Small intestine (tissue), 7 donors: ENCODE data around the gene SYPL2. TPM values are rescaled to one million over a fixed set of nuclear protein-coding genes. Genes with fewer than 3 reads are reported as not detected.

ENCODE experiments used
- DNase-seq, 2 donors: peaks; one replicate each; pipeline versions ENCODE4 v3.0.0 to v3.0.0-alpha.2; 2013
- FAIRE-seq: peaks from 2 replicates; lab custom pipeline; 2012; peaks lifted over from hg19 to GRCh38; lab: Jason Lieb, UNC
- H3K27ac ChIP-seq, 3 donors: one replicate each; pipeline ENCODE4 v1.5.1; 2013; ENCODE audit warnings: low read length in 2 of 3, mild to moderate bottlenecking in 2 of 3, control low read depth in 1 of 3, inconsistent platforms in 1 of 3, low read depth in 1 of 3, moderate library complexity in 1 of 3
- H3K27me3 ChIP-seq, 3 donors: one replicate each; pipeline ENCODE4 v1.6.1; 2013; ENCODE audit warnings: low read length in 3 of 3, inconsistent platforms in 1 of 3; ENCODE audit not compliant: control insufficient read depth in 3 of 3, insufficient read depth in 3 of 3
- H3K36me3 ChIP-seq, 3 donors: one replicate each; pipeline ENCODE4 v1.6.1; 2013; ENCODE audit warnings: low read length in 3 of 3, inconsistent platforms in 1 of 3, low read depth in 1 of 3, mild to moderate bottlenecking in 1 of 3, moderate library complexity in 1 of 3; ENCODE audit not compliant: control insufficient read depth in 3 of 3, insufficient read depth in 2 of 3
- H3K4me1 ChIP-seq, 3 donors: one replicate each; pipeline ENCODE4 v1.6.1; 2013; ENCODE audit warnings: low read length in 2 of 3, inconsistent platforms in 1 of 3, low read depth in 1 of 3, mild to moderate bottlenecking in 1 of 3, moderate library complexity in 1 of 3; ENCODE audit not compliant: control insufficient read depth in 3 of 3, insufficient read depth in 2 of 3
- H3K4me3 ChIP-seq, 3 donors: one replicate each; pipeline ENCODE4 v1.5.1; 2013; ENCODE audit warnings: low read length in 3 of 3, control low read depth in 1 of 3, inconsistent platforms in 1 of 3, low read depth in 1 of 3, mild to moderate bottlenecking in 1 of 3, moderate library complexity in 1 of 3
- H3K9me3 ChIP-seq, 2 donors: one replicate each; pipeline ENCODE4 v1.6.1; 2013; ENCODE audit warnings: low read depth in 1 of 2, low read length in 1 of 2; ENCODE audit not compliant: control insufficient read depth in 2 of 2, insufficient read depth in 1 of 2
- WGBS, 3 donors: extraction: QIAGEN DNeasy Blood & Tissue Kit; methylation state at CpG; one replicate each; pipeline ENCODE4 v1.1.7; 2013; 5-methylcytosine and 5-hydroxymethylcytosine counted together
- polyA plus RNA-seq, 4 donors: library from polyadenylated mRNA; stranded (reverse) in 3 of 4; unstranded in 1 of 4; fragments of 200-250 nt in 3 of 4; fragments of 120-200 nt in 1 of 4; gene quantifications; one replicate each; pipeline versions ENCODE4 v1.2.1 to v1.2.3, GENCODE V29; 2013
- donor health status: healthy with polysubstance abuse.
- donor health status: control.
- donor health status: control.
- donor health status: Bipolar disorder and iron deficiency.
- donor health status: healthy.

Gene SYPL2
- polyA plus RNA-seq, 4 donors = 0.65 to 0.67 TPM; not detected in 2

DNA sequence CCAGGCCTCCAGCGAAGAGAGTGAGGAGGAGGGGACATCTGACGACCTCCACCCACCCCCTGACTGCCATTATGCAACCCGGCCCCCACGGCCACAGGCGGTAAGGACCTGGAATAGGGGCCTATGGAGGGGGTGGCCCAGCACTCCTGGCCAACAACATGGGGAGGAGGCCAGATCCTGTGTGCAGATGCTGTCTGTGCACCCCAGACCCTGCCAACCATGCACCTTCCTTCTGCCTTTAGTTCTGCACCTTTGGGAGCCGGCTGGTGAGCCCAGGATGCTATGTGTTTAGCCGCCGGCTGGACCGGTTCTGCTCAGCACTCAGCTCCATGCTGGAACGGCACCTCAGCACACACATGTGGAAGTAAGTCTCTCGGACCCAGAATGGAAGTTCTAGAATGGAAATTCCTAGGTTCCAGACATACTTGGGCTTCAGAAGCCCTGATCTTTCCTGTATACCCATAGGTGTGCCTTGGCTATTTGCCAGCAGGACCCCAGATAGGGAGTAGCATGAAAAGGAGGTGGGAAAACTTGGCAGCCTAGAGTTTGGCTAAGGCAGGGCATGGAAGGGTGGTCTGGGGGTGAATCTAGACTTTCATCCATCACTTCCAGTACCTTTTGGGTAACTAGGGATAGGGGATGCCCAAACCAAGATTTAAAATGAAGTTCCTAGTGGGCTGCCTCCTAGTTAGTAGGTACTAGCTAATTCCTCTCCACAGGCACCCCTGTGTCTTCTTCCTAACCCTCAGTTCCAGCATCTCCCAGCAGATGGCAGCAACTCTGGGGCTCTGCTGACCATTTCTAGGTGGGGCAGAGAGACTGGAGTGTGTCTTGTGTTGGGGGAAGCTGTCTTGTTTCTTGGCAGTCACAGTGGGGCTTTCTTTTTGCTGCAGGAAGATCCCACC is 23.9 kb downstream of the SYPL2 start:
- Histone ChIP-seq H3K4me3 (no peak overlapping the region), H3K27me3 (no peaks in the 10 kb centered on the region), H3K9me3 (no peaks in the 10 kb centered on the region), H3K27ac (no peak overlapping the region), H3K36me3 (peaks cover 0 to 58% (median 0%) of the 10 kb centered on the region in 3 donors), H3K4me1 (peaks cover 0 to 6% (median 4%) of the 10 kb centered on the region in 3 donors)
- FAIRE-seq = no peak
- WGBS, 3 donors = 85 to 90% (median 88%) methylated on average over 10 to 11 of the region's 11 CpGs
- DNase-seq = peak; percentile 69 to 74

DNA sequence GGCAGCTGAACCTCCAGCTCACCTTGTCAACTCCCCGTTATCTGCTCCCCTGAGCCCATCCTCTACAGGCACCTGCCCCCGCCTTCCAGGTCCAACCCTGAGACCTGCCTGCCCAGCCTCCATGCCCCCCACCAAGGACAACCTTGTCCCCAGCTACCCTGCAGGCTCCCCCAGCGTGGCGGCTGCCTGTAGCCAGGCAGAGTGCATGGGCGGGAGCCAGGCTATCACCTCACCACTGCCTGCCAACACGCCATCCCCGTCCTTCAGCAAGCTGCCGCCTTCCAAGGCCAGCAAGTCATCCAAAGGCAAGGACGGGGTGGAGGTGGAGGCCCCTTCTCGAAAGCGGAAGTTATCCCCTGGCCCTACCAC is 24.6 kb downstream of the SYPL2 start:
- no peak for DNase-seq
- no peak overlapping the region for H3K4me3 ChIP-seq
- FAIRE-seq = no peak
- WGBS, 3 donors = 85 to 92% (median 87%) methylated on average over 10 to 11 of the region's 11 CpGs
- peaks cover 0 to 62% (median 0%) of the 10 kb centered on the region in 3 donors for H3K36me3 ChIP-seq
- H3K27me3 ChIP-seq = no peaks in the 10 kb centered on the region
- H3K27ac ChIP-seq = no peak overlapping the region
- no peaks in the 10 kb centered on the region for H3K9me3 ChIP-seq
- peaks cover 0 to 6% (median 4%) of the 10 kb centered on the region in 3 donors for H3K4me1 ChIP-seq

DNA sequence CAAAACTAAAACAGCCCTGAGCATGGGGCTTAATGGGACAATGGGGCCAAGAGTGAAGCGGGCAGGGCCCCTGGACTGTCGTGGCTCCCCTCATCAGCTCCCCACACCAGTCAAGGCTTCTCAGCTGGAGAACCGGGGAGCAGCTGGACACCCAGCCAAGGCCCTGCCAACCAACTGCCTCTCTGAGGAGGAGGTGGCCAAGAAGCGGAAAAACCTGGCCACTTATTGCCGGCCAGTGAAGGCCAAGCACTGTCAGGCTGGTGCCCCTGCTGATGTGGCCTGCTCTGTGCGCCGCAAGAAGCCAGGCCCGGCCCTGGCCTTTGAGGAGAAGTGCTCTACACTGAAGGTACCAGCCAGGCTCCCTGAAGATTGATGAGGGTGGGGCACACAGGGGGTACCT is 25.0 kb downstream of the SYPL2 start:
- Histone ChIP-seq H3K4me3 (no peak overlapping the region), H3K9me3 (no peaks in the 10 kb centered on the region), H3K27me3 (no peaks in the 10 kb centered on the region), H3K27ac (no peak overlapping the region), H3K4me1 (peaks cover 0 to 6% (median 4%) of the 10 kb centered on the region in 3 donors), H3K36me3 (peaks cover 0 to 61% (median 0%) of the 10 kb centered on the region in 3 donors)
- FAIRE-seq (no peak), DNase-seq (no peak)
- 90 to 98% (median 96%) methylated on average over 8 of the region's 8 CpGs for WGBS, 3 donors

DNA sequence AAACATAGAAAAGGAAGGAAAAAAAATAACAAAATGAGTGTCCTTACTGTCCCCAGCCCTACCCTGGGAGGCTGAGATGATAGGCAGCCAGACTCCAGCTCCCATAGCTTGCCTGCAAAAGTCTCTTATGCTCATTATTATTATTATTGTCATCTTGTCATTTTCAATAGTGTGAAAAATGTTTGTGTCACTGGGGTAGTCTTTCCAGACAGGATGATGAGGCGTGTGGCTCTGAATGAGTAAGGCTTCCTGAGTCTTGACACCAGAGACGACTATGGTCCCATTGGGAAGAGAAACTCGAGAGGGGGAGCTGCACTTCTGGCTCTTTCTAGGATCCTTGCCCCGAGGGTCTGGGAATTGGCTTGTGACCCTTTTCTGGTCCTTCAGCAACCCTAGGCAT is 26.4 kb downstream of the SYPL2 start:
- no peak for FAIRE-seq
- no peak for DNase-seq
- no peaks in the 10 kb centered on the region for H3K9me3 ChIP-seq
- H3K4me3 ChIP-seq = no peak overlapping the region
- H3K27ac ChIP-seq = no peak overlapping the region
- H3K36me3 ChIP-seq = peaks cover 0 to 59% (median 0%) of the 10 kb centered on the region in 3 donors
- H3K27me3 ChIP-seq = no peaks in the 10 kb centered on the region
- 70 to 89% (median 83%) methylated on average over 4 of the region's 4 CpGs for WGBS, 3 donors
- H3K4me1 ChIP-seq = peaks cover 0 to 8% (median 4%) of the 10 kb centered on the region in 3 donors

DNA sequence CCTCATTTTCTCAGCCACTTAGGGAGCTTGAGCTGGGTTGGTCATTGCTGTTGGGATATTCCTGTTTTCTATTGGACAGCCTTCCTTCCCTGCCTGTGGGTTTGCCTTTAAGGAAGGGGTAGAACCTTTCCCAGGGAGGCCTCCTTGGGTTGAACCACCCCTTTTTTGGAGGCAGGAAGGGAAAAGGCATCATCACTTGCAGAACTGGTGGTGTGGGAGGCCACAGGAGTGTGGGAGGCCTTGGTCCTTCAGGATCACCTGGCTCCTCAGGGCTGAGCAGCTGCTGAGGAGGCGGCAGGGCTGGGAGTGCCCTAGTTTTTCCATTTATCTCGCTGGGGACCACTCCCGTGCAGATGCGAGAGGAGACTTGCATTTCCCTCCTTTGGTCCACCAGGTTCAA is 26.9 kb downstream of the SYPL2 start:
- Histone ChIP-seq H3K36me3 (peaks cover 0 to 58% (median 0%) of the 10 kb centered on the region in 3 donors), H3K27ac (no peak overlapping the region), H3K4me3 (no peak overlapping the region), H3K9me3 (no peaks in the 10 kb centered on the region), H3K27me3 (no peaks in the 10 kb centered on the region), H3K4me1 (peaks cover 0 to 13% (median 4%) of the 10 kb centered on the region in 3 donors)
- FAIRE-seq = no peak
- WGBS, 3 donors = 31 to 59% (median 51%) methylated on average over 4 of the region's 4 CpGs
- no peak for DNase-seq

DNA sequence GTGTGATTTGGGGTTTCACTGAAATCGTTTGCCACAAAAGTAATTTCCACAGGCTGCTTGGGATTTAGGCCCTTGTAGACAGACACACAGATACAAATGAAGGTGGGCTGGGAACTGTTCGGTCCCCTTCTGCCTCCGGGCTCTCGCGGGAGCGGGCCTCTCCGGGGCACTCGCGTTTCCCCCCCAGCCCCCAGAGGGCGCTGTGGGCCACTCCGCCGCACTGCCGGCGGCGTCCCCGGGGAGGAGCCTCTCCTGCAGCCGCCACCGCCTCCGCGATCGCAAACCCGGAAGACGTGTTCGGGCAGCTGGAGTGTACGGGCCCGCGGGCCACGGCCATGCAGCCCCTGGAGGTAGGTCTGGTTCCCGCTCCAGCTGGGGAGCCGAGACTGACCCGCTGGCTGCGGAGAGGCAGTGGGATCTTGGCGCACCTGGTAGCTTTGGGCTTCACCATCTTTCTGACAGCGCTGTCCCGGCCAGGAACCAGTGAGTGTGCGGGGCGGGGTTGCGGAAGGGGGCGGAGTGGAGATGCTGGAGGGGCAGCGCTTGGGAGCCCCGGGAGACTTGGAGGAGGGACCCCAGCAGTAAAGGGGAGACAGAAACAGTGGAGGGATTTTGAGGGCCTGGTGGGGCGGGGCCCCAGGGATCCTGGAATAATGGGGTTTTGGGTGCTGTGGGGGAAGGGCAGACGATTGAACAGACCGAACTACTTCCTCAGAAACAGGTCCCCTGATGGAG is 27.6 kb downstream of the SYPL2 start, which contains the start of gene CYB561D1:
Gene CYB561D1 (plus strand): TSS at position 290 of the 735 bp plus-strand sequence. CDS start 46 bp downstream, at position 336.
- Histone ChIP-seq H3K9me3 (no peaks in the 10 kb centered on the region), H3K36me3 (peaks cover 0 to 55% (median 0%) of the 10 kb centered on the region in 3 donors), H3K4me3 (peak within 1 kb of the TSS; percentile 72 to 94 (median 80)), H3K4me1 (peaks cover 2 to 18% (median 4%) of the 10 kb centered on the region in 3 donors), H3K27me3 (no peaks in the 10 kb centered on the region), H3K27ac (peak within 1 kb of the TSS; percentile 34 to 86 (median 66))
- DNase-seq (peak; percentile 87 to 94), FAIRE-seq (no peak)
- 0% methylated on average over 41 to 44 of the region's 44 CpGs for WGBS, 3 donors

DNA sequence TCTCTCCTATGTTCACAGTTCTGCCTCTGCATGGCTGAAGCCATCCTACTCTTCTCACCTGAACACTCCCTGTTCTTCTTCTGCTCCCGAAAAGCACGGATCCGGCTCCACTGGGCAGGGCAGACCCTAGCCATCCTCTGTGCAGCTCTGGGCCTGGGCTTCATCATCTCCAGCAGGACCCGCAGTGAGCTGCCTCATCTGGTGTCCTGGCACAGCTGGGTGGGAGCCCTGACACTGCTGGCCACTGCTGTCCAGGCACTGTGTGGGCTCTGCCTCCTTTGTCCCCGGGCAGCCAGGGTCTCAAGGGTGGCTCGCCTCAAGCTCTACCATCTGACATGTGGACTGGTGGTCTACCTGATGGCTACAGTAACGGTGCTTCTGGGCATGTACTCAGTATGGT is 29.4 kb downstream of the SYPL2 start:
- peaks cover 4 to 26% (median 4%) of the 10 kb centered on the region in 3 donors for H3K4me1 ChIP-seq
- DNase-seq (no peak), FAIRE-seq (no peak)
- WGBS, 3 donors = 92 to 96% (median 95%) methylated on average over 7 of the region's 7 CpGs
- no peak overlapping the region for H3K27ac ChIP-seq
- no peaks in the 10 kb centered on the region for H3K9me3 ChIP-seq
- H3K36me3 ChIP-seq = peaks cover 0 to 49% (median 0%) of the 10 kb centered on the region in 3 donors
- no peaks in the 10 kb centered on the region for H3K27me3 ChIP-seq
- no peak overlapping the region for H3K4me3 ChIP-seq
